Activated naive CD8-positive, alpha-beta T cell treated with anti-CD3 and anti-CD28 coated beads, Interleukin-2, amount 50 U/mL, for 16 hours (primary cell): ENCODE results near the gene SWSAP1.
"Not testable (repeated sequence)": the region's sequence is repeated elsewhere in the genome, so short reads cannot be mapped to it uniquely, and the experiment has no call there.

Source experiments
- DNase-seq: peaks from one replicate; pipeline ENCODE4 v3.0.0-alpha.2; 2020; ENCODE audit warnings: low read depth, low spot score

SWSAP1 gene

GRCh38 chr19:11374433-11375142, at the start of gene SWSAP1:
TSS of gene SWSAP1 (plus strand) at chr19:11374666. CDS start at chr19:11374681, 15 bp downstream.
- peak; percentile 94 for DNase-seq

DNA sequence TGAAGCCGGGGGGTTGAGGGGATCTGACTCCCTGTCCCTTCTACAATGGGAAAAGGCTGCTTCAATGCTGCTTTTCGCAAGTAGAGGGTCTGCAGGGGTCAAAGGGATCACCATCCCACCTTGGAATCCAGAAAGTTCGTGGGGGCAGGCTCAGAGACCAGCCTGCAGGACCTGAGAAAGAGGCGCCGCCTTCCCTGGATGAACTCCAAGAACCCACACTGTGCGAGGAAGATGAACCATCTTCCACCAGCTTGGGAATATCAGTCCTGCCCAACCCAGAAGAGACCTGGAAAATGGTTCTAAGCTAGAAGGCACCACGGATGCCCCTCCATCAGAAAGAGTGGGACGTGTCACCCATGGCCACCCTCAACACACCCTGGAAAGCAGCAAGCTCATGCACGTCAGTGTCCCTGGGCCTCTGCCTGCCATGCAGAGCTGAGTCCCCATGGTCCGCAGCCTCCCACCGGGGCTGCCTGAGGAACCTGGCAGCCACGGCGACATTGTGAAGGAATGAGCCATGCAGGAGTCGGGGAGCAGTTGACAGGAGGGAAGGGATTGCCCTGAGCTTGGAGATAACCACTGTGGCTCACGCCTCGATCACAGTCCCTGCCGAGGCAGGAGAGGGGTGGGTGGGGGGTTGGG, 49.6 kb upstream of the SWSAP1 start:
- no peak for DNase-seq

- DNase-seq: no peak
Measured at GRCh38 chr19:11325544-11325943, 48.9 kb upstream of the SWSAP1 start.

- DNase-seq: no peak
Measured at GRCh38 chr19:11330127-11330526, 44.3 kb upstream of the SWSAP1 start.

- no peak for DNase-seq
Measured at GRCh38 chr19:11331502-11331901, 43.0 kb upstream of the SWSAP1 start.

DNA sequence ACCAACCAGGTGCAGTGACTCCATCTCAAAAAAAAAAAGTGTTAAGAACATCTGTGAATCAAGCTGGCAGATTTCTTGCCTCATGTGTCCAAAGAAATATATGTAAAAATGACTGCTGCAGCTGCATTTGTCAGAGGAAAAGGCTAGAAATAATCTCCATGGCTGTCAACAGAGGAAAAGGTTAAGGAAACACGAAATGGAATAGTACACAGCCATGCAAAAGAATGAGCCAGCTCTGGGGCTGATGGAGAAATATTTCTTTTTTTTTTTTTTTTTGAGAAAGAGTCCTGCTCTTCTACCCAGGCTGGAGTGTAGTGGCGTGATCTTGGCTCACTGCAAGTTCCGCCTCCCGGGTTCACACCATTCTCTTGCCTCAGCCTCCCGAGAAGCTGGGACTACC, 41.6 kb upstream of the SWSAP1 start:
- no peak for DNase-seq

GRCh38 chr19:11333838-11334237, 40.6 kb upstream of the SWSAP1 start:
- DNase-seq: not testable (repeated sequence)

DNA sequence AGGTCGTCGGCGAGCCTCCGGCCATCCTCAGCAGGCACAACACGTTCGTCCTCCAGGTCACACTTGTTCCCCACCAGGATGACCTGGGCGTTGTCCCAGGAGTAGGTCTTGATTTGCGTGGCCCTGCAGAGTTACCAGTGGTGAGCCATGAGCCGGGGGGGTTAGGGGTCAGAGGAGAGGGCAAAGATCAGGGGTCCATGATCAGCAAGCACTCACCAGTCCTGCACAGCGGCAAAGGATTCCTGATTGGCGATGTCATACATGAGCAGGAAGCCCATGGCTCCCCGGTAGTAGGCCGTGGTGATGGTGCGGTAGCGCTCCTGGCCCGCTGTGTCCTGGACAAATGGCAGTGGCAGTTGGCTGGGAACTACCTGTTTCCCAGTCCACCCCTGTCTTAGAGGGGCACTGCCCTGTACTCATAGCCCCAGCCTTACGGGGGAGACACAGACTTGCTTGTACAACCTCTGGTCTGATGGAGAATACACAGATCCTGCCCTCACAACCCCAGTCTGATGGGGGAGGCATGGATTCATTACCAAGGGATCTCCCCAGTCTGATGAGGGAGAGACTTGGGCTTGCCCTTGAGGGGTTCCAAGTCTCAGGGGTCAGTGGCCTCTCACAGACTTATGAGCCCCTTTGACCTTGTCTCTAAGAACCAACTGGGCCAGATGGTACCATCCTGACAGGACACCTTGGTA, 38.9 kb upstream of the SWSAP1 start:
- no peak for DNase-seq

GRCh38 chr19:11337080-11337479, 37.4 kb upstream of the SWSAP1 start:
- DNase-seq: no peak

- DNase-seq: no peak
Measured at GRCh38 chr19:11338121-11338520, 36.3 kb upstream of the SWSAP1 start.

DNA sequence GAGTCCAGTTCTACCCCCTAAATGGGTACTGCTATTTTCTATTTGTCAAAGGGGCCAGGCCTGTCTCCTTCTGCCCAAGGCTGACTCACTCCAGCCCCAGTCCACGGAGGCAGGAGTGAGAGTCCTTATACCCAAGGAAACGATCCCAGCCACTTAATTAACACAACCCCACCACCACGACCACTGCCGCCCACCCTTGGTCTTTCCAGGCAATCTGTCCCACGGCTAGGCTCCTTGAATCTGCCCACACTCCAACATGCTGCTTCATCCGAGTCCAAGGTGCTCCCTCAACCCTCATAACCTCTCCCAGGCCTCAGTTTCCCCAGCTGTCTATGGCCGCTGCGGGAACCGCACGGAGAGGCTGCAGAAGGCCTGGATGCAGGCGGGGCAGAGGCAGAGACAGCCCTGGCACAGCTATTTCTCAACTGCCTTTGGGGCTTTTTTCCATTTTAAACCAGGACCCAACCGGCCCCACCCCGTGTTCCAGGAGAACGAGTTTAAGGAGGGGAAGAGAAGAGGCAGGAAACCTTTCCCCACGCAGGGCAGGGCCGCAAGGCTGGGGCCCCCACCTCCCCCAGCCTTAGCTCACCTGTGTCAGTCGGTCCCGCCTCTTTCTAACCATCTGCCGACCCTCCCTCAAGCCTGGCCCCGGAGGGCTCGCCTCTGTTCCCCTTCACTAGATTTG, 35.8 kb upstream of the SWSAP1 start:
- no peak for DNase-seq

DNA sequence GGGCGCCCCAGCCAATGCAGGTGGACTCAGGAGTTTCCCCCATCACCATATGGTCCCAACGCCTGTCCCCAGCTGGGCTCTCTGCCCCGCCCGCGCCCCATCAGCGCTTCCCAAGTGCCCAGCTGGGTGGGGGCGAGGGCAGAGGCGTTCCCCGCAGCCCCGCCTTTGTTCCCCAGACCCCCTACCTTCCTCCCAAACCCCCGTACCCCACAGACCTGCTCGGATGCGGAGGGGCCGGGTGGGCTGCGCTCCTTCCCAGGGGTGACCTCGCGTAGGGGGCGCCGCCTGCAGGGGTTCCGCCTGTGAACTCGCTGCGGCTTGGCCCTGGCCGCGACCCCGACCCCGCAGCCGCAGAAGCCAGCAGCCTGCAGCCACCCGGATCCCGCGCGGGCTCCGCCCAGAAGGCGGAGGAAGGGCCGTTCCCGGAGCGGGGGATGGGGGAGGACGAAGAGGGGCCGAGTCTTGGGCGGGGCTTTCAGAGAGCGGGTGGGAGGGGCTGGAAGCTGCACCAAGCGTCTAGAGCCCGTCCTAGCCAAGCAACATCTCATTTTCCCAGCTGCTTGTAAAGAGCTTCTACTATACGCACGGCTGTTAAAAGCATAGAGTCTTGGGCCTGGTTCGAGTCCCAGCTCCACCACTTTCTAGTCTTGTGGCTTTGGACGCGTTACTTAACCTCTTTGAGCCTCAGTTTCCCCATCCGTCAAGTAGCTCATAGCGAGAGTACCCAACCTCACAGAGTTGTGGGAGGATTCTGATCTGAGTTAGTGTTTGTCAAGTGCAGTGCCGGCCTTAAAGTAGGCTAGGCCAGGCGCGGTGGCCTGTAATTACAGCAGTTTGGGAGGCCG, 35.0 kb upstream of the SWSAP1 start, which contains the start of gene RAB3D:
RAB3D (minus strand) TSS at position 404 of the 845 bp plus-strand sequence. CDS start 2,258 bp downstream, outside the sequence.
- peak; percentile 50 for DNase-seq

DNA sequence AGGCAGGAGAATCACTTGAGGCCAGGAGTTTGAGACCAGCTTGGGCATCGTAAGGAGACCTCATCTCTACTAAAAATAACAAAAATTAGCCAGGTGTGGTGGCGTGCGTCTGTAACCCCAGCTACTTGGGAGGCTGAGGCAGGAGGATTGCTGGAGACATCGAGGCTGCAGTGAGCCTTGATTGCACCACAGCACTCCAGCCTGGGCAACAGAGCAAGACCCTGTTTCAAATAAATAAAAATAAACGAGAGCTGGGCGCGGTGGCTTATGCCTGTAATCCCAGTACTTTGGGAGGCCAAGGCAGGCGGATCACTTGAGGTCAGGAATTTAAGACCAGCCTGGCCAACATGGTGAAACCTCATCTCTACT, 34.4 kb upstream of the SWSAP1 start:
- not testable (repeated sequence) for DNase-seq

DNA sequence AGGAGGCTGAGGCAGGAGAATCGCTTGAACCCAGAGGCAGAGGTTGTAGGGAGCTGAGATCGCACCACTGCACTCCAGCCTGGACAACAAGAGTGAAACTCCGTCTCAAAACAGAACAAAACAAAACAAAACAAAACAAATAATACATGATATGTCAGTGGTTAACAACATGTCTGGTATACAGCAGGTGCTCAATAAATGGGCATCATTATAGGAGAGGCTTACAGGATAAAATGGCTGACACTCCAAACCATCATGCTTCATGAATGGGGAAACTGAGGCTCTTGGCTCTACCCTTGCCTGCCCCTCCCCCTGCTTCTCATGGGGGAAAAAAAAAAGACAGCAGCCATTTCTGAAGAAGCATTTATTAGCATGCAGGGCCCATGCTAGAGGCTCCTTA, 32.0 kb upstream of the SWSAP1 start:
- no peak for DNase-seq

GRCh38 chr19:11345122-11345803, 29.2 kb upstream of the SWSAP1 start:
- no peak for DNase-seq

GRCh38 chr19:11346104-11346940, 28.1 kb upstream of the SWSAP1 start, which contains the start of the genes CCDC159 and TMEM205:
TSS of gene CCDC159 (plus strand) at chr19:11346519. CDS start at chr19:11346607, 88 bp downstream.
TSS of gene TMEM205 (minus strand) at chr19:11346268. CDS start at chr19:11345619, 649 bp downstream.
- peak; percentile 98 for DNase-seq

- no peak for DNase-seq
Measured at GRCh38 chr19:11347546-11348039, 26.9 kb upstream of the SWSAP1 start.

- DNase-seq: no peak
Measured at GRCh38 chr19:11349171-11349570, 25.3 kb upstream of the SWSAP1 start.

DNA sequence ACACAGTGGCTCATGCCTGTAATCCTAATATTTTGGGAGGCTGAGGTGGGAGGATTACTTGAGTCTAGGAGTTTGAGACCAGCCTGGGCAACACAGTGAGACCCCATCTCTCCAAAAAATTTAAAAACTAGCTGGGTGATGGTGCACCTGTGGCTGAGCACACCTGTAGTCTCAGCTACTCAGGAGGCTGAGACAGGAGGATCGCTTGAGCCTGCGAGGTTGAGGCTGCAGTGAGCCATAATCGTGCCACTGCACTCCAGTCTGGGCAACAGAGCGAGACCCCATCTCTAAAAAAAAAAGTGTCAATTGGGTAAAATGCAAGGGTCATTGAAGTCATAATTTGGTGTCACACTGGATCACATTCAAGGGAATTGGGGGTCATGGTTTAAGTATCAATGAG, 20.4 kb upstream of the SWSAP1 start:
- not testable (repeated sequence) for DNase-seq
